ENCODE data around the gene OXER1.

The OXER1 gene

DNA sequence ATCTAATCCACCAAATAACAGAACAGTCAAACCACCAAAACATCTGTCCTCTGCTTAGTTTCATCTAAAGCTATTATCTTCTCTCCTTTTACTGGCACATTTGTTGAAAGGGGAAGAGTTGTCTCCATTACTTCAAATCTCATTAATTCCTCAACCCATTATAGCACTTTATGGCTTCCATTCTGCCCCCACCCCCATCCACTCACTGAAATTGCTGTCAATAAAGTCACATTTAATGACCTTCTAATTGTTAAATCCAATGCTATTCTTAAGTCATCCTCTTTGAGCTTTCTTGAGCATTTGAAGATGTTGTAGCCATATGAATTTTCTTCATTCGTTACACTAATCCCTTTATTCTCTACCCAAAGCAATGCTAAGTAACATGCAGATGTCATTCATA is 5.2 kb downstream of the OXER1 start:
- TF ChIP-seq, protein P1, sequence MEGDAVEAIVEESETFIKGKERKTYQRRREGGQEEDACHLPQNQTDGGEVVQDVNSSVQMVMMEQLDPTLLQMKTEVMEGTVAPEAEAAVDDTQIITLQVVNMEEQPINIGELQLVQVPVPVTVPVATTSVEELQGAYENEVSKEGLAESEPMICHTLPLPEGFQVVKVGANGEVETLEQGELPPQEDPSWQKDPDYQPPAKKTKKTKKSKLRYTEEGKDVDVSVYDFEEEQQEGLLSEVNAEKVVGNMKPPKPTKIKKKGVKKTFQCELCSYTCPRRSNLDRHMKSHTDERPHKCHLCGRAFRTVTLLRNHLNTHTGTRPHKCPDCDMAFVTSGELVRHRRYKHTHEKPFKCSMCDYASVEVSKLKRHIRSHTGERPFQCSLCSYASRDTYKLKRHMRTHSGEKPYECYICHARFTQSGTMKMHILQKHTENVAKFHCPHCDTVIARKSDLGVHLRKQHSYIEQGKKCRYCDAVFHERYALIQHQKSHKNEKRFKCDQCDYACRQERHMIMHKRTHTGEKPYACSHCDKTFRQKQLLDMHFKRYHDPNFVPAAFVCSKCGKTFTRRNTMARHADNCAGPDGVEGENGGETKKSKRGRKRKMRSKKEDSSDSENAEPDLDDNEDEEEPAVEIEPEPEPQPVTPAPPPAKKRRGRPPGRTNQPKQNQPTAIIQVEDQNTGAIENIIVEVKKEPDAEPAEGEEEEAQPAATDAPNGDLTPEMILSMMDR (IDR thresholded peaks at IDR 0.05; ENCODE audit: low read depth, low read length, missing control alignments): no peak
- in situ Hi-C loops (cut with HindIII; ENCODE audit: low sequenced_read_pairs): no loop called here
- no peak for DNase-seq (ENCODE audit: low read depth)
- no peak overlapping the region for H3K4me3 ChIP-seq (ENCODE audit: low read depth, low read length)

DNA sequence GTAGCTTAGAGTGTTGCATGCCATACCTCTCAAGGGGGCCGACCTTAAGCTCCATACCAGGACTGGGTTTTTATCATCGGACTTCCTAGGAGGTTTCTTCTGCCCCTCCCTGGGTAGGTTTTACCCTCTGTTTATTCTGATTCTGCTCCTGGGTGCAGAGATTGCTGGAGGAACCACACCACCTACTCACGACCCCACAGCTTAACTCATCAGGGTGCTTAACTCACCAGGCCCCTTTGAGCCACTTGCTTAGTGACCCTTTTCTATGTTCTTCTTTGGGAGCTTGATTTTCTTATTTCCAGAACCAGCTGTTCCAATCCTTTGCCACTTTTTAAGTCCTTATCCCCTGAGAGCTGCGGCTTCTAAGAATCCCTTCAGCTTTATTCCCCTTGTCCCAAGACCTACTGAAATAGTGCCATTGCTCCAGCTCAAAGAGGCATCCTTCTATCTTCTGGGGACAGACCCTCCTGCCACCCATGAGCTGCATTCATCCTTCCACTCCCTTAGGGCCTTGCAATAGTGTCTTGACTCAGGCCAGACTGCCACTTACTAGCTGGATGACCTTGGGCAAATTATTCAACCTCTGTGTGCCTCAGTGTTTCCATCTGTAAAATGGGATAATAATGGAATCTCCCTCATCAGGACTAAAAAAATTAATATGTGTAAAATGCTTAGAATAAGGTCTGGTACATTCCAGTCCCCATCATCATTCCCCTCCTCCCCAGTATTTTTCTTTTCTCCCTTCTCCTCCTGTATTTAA is 5.8 kb downstream of the OXER1 start:
- in situ Hi-C loops (cut with HindIII; ENCODE audit: low sequenced_read_pairs): no loop called here
- TF ChIP-seq, protein P1 (IDR thresholded peaks at IDR 0.05; ENCODE audit: low read depth, low read length, missing control alignments): no peak
- no peak for DNase-seq (ENCODE audit: low read depth)
- H3K4me3 ChIP-seq (ENCODE audit: low read depth, low read length): no peak overlapping the region

DNA sequence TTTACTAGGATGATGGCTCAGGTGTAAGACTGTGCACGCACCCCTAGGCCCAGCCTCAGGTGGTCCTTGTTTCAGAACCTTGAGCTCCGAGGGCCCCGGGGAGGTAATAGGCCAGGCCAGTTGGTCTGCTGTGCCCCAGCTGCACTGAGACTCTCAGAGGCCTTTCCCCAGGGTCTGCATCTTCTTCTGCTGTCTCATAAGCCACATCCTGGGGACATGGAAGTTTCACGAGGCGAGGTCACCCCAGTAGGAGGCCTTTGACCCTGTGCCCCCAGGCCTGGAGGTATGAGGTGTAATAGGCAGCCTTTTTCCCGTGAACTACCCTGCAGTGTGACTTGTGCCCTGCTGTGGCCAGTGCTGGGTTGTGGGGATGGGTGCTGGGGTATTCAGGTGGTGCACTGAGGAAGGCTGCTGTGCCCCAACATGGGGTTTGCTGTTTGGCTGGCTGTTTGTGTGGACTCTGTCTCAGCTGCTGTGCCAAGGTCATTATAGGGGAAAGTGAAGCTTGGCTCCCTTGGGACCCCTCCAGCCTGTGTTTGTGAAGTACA is 6.9 kb downstream of the OXER1 start:
- DNase-seq (ENCODE audit: low read depth): no peak
- H3K4me3 ChIP-seq (ENCODE audit: low read depth, low read length): no peak overlapping the region
- in situ Hi-C loops (cut with HindIII; ENCODE audit: low sequenced_read_pairs): no loop called here
- TF ChIP-seq, protein P1 (IDR thresholded peaks at IDR 0.05; ENCODE audit: low read depth, low read length, missing control alignments): no peak

DNA sequence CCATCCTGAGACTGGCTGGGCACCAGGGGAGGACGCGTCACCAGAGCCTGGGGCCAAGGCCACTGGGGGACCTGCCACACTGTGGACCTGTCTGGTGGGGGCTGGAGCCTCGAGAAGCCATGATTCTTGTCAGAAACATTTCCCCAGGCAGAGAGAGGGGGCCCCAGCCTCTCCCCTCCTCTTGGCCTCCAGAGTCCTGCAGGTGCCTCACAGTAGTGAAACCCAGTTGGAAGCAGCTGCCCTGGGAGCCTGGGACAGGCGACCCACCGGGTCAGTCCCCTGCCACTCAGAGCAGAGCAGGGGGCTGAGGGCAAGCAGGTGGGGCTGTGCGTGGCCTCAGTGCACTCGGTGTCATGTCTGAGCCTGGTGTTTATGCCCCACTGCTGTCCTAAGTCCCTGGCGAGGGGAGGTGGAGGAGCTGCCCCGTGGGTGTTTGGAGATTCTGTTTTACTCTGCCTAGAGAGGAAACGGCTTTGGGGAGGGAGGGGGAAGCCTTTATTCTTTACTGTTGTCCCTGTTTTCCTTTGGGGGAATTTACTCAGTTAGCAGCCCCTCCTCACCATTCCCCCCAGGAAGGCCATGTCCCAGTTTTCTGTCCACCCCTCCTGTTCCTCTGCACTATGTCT is 7.7 kb downstream of the OXER1 start:
- H3K4me3 ChIP-seq (ENCODE audit: low read depth, low read length): no peak overlapping the region
- in situ Hi-C loops (cut with HindIII; ENCODE audit: low sequenced_read_pairs): no loop called here
- TF ChIP-seq, protein P1 (IDR thresholded peaks at IDR 0.05; ENCODE audit: low read depth, low read length, missing control alignments): no peak
- no peak for DNase-seq (ENCODE audit: low read depth)

DNA sequence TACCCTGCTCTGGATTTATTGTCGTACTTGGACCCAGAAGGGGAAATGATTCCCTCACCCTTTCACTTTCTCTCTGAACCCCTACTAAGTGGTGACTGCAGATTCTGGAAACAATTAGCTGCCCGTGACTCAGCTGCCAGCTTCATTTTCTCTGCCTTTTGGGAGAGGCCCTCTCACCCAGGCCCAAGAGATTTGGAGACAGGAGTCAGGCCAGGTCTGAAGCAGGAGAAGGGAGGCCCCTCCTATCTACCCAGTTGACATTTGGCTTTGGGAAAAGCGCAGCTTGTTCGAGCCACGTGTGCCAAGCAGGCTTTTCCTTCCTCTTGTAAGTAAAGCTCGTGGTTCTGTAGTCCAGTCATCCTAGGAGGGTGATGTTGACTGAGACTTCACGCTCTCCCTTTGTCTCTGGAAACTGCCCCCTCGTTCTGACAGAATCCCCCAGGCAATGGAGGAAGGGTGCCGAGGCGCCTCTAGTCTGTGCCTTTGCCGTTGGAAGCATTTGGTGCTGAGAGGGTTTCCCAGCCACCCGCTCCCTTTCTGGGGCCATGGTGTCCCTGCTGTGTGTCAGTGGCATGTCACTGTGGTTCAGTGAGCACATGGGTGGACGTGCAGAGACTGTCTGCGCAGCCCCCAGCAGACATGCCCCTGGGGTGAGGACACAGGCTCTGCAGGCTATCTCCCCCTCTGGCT is 8.6 kb downstream of the OXER1 start:
- in situ Hi-C loops (cut with HindIII; ENCODE audit: low sequenced_read_pairs): no loop called here
- TF ChIP-seq, protein P1 (IDR thresholded peaks at IDR 0.05; ENCODE audit: low read depth, low read length, missing control alignments): no peak
- no peak for DNase-seq (ENCODE audit: low read depth)
- H3K4me3 ChIP-seq (ENCODE audit: low read depth, low read length): no peak overlapping the region

DNA sequence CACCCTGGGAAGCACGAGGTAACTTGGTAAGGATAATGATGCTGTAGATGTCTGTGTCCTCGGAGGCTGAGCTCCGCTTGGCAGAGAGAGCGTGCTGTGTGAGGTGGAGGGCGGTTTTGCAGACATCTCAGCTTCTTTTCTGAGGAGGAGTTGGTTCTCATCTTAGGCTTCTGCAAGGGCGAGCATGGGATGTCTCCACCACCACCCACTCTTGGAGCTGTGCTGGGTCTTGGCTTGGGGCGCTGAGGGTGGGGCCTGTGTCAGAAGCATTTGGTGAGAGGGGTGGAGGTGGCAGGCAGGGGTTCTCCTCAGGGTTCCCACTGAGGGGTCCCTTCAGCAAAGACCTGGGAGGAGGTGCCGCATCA is 9.2 kb downstream of the OXER1 start:
- in situ Hi-C loops (cut with HindIII; ENCODE audit: low sequenced_read_pairs): no loop called here
- no peak for DNase-seq (ENCODE audit: low read depth)
- TF ChIP-seq, protein P1 (IDR thresholded peaks at IDR 0.05; ENCODE audit: low read depth, low read length, missing control alignments): no peak
- no peak overlapping the region for H3K4me3 ChIP-seq (ENCODE audit: low read depth, low read length)

Data from astrocyte of the cerebellum (primary cell).